GM19468 (cell line): Measurements from ENCODE around the gene DCLK1.

Experiments used
- ATAC-seq: cut with Tn5 transposase; IDR thresholded peaks from one replicate; pipeline ENCODE4 v1.9.1; 2021; ENCODE audit warnings: mild to moderate bottlenecking, moderate library complexity, moderate number of reproducible peaks; ENCODE audit not compliant: unreplicated experiment; ENCODE audit errors: extremely low read depth

DCLK1 gene

GRCh38 chr13:36057041-36057440 lies 74.1 kb downstream of the DCLK1 start:
- ATAC-seq: no peak

DNA sequence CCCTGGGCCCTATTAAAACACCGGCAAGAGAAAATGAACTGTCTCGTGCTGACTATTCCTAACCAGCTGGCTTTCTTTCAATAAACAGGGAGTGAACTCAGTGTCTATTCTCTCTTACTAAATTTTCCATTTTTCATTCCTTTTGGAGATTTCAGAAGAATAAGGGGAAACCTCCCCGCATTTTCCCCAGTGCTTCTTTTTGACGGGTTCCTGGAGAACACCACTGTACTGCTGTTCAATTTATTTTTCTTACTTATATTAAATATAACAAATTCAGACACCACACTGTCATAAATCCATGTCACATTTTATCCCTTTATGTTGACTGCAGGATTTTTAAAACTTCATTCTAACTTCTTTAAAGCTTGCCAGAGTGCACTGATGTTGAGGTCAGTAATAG lies 75.8 kb downstream of the DCLK1 start:
- no peak for ATAC-seq

DNA sequence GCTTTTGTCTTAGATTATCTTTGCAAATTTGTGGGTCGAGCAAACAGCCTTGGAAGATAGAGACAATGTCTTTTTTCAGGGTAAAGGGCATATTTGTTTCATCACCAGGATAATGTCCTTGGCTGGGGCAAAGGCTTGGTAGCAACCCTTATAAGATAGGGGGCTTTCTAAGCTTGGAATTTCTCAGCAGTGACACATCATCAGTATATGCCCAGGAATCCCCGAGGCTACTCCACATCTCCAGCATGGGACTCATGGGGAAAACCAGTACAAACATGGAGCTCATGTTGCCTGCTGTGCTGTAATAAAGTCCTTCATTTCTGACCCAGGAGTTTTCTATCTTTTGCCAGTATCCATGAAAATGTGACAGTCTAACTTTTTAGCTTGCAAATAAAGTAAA lies 77.1 kb downstream of the DCLK1 start:
- ATAC-seq: no peak

GRCh38 chr13:36051082-36051481 lies 80.1 kb downstream of the DCLK1 start:
- no peak for ATAC-seq

DNA sequence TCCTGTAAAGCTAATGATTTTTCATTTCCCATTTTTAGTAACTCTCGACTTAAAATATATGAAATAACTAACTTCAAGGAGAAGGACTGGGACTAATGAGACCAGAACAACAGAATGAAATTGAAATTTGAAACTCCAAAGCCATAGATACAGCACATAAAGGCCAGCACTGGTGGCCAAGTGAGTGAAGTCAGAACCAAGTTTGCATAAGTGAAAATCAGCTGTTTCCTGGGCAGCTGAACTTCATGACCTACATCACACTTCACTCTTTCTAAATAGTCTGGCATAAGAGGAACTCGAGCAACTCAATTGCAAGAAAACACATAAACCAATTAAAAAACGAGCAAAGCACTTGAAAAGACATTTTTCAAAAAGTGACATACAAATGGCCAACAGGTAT lies 84.5 kb downstream of the DCLK1 start:
- no peak for ATAC-seq

DNA sequence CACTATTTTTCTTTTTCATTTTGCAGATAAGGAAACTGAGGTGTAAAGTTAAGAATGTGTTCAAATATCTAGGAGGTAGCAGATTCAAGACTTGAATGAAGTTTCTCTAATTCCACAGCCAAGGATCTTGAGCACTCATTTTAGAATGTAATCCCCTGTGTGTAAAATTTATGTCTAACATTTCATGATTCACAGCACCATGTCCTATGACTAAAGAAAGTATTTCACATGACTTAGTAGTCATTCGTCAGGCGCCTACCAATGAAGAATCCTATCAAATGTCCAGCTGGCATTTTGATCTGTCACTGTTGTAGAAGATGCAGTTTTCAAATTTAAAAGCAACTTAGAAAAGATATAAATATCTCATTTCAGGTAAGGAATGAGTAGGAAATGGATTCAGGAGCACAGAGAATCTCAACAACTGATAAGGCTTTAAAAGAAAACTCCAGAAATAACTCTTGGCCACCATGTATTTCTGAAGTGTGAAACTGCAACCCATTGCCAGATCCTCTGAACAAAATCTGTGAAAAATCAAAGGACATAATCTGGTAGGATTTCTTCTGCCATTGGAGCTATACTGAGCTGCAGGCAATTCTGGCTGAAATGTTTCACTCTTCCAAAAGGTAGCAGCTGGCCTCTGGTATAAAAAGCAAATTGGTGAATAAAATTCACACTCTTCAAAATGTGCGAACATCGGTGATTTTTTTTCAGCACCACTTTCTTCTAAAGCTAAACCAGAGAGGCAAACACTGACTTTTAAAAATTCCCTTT lies 92.2 kb downstream of the DCLK1 start:
- ATAC-seq: no peak

DNA sequence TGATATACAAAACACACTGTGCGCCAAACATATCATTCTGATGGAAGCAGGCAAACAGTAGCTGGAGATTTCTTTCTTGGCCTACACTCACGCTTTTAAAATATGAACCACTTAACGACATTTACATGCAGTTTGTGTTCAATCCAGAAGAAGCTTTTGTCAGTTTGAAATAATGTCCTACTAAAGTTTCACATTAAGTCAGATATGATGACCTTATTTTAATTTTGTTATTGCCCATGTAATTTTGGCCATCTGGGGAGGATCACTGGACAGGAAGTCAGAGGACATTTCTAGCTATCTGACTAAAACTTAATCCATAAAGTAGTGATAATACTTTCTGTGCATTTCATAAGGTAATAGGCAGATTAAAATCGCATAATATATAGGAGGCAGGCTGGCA lies 98.1 kb downstream of the DCLK1 start:
- no peak for ATAC-seq

- no peak for ATAC-seq
These were observed 99.7 kb downstream of the DCLK1 start for GRCh38 chr13:36031490-36031889.

DNA sequence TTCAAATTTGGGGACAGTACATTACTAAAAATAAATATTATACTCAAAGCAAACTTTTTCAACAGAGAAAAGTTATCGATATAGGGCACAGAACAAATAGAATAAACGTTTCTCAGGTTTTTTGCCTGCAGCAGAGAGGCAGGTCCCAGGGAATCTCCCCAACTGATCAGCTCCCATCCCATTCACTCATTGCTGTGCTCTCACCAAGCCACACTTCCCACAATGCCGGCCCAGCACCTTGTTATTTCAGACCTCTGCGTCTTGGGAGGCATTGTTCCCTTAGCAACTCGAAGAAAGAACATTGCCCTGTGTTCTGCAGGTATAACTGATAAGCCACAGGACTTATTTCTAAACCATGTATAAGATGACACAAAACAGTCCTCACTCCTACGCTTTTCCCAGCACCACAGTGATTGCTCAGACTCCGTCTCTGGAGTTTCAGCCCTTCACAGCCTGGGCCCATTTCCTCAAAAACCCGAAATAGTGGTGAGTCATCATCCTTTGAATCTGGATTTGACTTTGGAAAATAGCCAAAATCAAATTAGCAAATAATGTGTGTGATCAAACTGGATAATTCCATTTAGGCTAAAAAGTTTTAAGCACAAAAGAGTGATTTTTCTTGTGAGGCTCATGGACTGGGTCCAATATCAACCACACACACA lies 100.4 kb downstream of the DCLK1 start:
- no peak for ATAC-seq

GRCh38 chr13:36029166-36029565 lies 102.0 kb downstream of the DCLK1 start:
- ATAC-seq: no peak

DNA sequence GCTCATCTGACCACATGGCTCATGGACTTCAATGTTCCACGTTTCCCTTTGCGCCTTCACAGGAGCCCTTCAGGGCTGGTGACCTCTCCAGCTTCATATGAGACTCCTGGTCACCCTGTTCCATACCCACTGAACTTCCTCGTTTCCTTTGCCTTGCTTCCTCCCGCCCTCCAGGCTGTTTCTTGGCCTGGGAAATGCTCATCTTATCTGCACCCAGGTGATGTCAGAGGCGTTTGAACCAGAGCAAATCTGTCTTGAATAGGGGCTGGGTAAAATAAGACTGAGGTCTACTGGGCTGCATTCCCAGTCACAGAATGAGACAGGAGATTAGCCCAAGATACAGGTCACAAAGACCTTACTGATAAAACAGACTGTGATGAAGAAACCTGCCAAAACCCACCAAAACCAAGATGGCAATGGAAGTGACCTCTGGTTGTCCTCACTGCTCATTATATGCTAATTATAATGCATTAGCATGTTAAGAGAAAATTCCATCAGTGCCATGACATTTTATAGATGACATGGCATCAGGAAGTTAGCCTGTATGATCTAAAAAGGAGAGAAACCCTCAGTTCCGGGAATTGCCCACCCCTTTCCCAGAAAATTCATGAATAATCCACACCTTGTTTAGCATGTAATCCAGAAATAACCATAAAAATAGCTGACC lies 102.7 kb downstream of the DCLK1 start:
- no peak for ATAC-seq

DNA sequence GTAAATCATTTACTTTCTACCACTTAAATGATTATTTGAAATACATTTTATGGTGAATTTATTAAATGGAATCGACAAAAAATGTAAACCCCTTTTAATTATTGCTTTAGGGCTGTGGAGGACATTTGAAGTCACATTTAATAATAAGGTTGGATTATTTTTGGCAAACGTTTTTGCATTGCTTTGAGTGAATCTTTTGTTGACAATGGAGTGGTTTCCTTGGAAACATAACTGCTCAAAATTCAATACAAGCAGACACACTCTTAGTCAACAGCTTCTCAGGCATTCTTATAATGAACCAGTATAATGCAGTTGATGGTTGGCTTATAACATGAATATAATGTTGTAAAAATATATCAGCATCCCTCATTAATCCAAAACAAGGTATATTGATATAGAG lies 104.7 kb downstream of the DCLK1 start:
- ATAC-seq: no peak

- ATAC-seq: no peak
These were observed 116.4 kb downstream of the DCLK1 start for GRCh38 chr13:36014763-36015162.

GRCh38 chr13:36006894-36007675 lies 124.1 kb downstream of the DCLK1 start:
- ATAC-seq: no peak

GRCh38 chr13:36006347-36006746 lies 124.8 kb downstream of the DCLK1 start:
- ATAC-seq: no peak

DNA sequence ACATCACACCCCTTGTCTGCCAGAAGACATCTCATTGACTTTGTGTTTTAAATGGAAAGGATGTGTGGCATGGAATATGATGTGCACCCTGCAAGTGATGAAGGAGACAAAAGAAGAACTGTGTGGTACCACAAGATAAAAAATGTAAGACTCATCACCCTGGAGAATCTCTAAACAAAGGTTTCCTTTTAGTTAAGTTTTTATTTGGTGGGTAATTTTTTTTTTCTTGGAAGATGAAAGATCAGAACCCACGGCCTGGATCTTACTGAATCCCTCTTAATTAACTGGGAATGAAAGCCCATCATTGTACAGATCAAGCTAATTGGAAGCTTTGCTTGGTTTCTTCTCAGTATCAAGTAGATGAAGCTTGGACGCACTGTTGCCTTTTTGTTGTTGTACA lies 129.6 kb downstream of the DCLK1 start:
- no peak for ATAC-seq

- no peak for ATAC-seq
These were observed 131.2 kb downstream of the DCLK1 start for GRCh38 chr13:36000028-36000427.

- no peak for ATAC-seq
These were observed 134.8 kb downstream of the DCLK1 start for GRCh38 chr13:35996360-35996759.

- ATAC-seq: no peak
These were observed 136.0 kb downstream of the DCLK1 start for GRCh38 chr13:35995136-35995535.

DNA sequence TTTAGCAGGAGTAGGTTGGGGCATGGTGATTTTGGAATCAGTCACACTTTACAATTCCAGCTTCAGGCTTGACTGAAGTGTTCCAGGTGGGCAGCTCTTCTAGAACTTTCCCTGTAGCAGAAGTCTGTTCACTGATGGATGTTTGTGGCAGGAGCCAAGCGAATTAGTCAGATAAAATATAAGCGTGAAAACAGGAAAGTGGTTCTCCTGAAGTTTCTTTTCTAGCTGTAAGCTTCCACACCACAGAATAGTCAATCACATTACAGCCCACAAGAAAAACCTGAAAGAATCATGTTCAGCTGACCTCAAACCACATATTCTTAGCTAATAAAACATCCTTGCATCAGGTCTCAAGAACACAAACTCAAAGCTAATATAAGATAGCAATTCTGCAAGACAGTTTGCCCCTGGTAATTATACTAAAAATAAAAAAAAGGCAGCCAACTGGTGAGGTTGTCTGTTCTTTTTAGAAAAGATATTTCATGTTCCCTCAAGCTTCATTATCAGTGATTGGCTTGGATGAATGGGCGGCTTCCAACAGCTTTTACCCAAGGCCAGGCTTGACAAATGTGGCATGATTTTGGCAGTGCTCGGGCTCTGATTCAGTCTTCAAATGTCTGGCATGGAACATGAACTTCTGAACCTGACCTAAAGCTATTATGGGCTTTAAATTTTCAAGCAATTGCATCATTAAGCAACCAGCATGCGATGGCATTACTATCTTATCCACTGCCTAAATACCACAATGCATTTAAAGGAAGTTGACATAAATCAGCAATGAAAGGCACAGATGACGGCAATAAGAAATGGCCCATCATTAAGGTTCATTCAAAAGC lies 136.8 kb downstream of the DCLK1 start:
- ATAC-seq: no peak
